Neuronal stem cell (in vitro differentiated cells): Measurements from ENCODE around the gene FRAS1.
"Not testable (repeated sequence)": the region's sequence is repeated elsewhere in the genome, so short reads cannot be mapped to it uniquely, and the experiment has no call there.

Source experiments
- DNase-seq: peaks from one replicate; pipeline ENCODE4 v3.0.0-alpha.2; 2013; ENCODE audit warnings: low spot score
- H2AFZ ChIP-seq: one replicate; pipeline ENCODE4 v1.6.1; 2013; ENCODE audit warnings: mild to moderate bottlenecking, low read length, inconsistent platforms
- H2AK5ac ChIP-seq: 2 replicates; pipeline ENCODE4 v1.6.1; 2013; ENCODE audit warnings: low read depth, mild to moderate bottlenecking, inconsistent platforms, low read length, moderate library complexity, mixed read lengths
- H2BK120ac ChIP-seq: 2 replicates; pipeline ENCODE4 v1.6.1; 2013; ENCODE audit warnings: low read depth, mild to moderate bottlenecking, inconsistent platforms, low read length, moderate library complexity, mixed read lengths
- H2BK12ac ChIP-seq: one replicate; pipeline ENCODE4 v1.6.1; 2013; ENCODE audit warnings: low read length, inconsistent platforms
- H2BK15ac ChIP-seq: 2 replicates; pipeline ENCODE4 v1.6.1; 2013; ENCODE audit warnings: mild to moderate bottlenecking, low read length, inconsistent platforms, mixed read lengths
- H2BK5ac ChIP-seq: one replicate; pipeline ENCODE4 v1.6.1; 2013; ENCODE audit warnings: inconsistent platforms, mild to moderate bottlenecking, low read length, moderate library complexity
- H3K14ac ChIP-seq: one replicate; pipeline ENCODE4 v1.6.1; 2013; ENCODE audit warnings: low read length, inconsistent platforms
- H3K18ac ChIP-seq: 2 replicates; pipeline ENCODE4 v1.6.1; 2013; ENCODE audit warnings: low read length, inconsistent platforms
- H3K23ac ChIP-seq: 2 replicates; pipeline ENCODE4 v1.6.1; 2013; ENCODE audit warnings: low read depth, mild to moderate bottlenecking, mixed read lengths, low read length, inconsistent platforms; ENCODE audit not compliant: poor library complexity
- H3K27ac ChIP-seq: replicated peaks from 3 replicates; pipeline ENCODE4 v1.5.1; 2013; ENCODE audit warnings: low read length, inconsistent platforms
- H3K27me3 ChIP-seq, 3 experiments: 2 replicates each; pipeline ENCODE4 v1.6.1; 2013; ENCODE audit warnings: low read length in 3 of 3, mild to moderate bottlenecking in 2 of 3, inconsistent platforms in 1 of 3, low read depth in 1 of 3, mixed read lengths in 1 of 3, moderate library complexity in 1 of 3; ENCODE audit not compliant: control insufficient read depth in 3 of 3, insufficient read depth in 3 of 3
- H3K36me3 ChIP-seq, 2 donors: replicated peaks in 1 of 2; 2 replicates each; pipeline ENCODE4 v1.6.1; 2013; ENCODE audit warnings: low read length in 2 of 2; ENCODE audit not compliant: control insufficient read depth in 2 of 2, insufficient read depth in 2 of 2
- H3K4ac ChIP-seq: 2 replicates; pipeline ENCODE4 v1.6.1; 2013; ENCODE audit warnings: inconsistent platforms, mild to moderate bottlenecking, low read length, moderate library complexity
- H3K4me1 ChIP-seq, 2 donors: 1 replicate in 1 of 2; 2 replicates in 1 of 2; pipeline ENCODE4 v1.6.1; 2013; ENCODE audit warnings: low read length in 2 of 2, low read depth in 1 of 2; ENCODE audit not compliant: control insufficient read depth in 2 of 2, insufficient read depth in 1 of 2
- H3K4me2 ChIP-seq: one replicate; pipeline ENCODE4 v1.6.1; 2013; ENCODE audit warnings: mild to moderate bottlenecking, low read length, inconsistent platforms; ENCODE audit not compliant: insufficient read depth, poor library complexity, severe bottlenecking
- H3K4me3 ChIP-seq, 2 donors: 2 replicates each; pipeline ENCODE4 v1.5.1; 2013; ENCODE audit warnings: low read length in 2 of 2, mild to moderate bottlenecking in 2 of 2, inconsistent platforms in 1 of 2, moderate library complexity in 1 of 2
- H3K79me1 ChIP-seq: one replicate; pipeline ENCODE4 v1.6.1; 2013; ENCODE audit warnings: low read depth, mild to moderate bottlenecking, inconsistent platforms, low read length, moderate library complexity
- H3K9ac ChIP-seq: one replicate; pipeline ENCODE4 v1.6.1; 2013; ENCODE audit warnings: mild to moderate bottlenecking, low read depth, low read length, inconsistent platforms; ENCODE audit not compliant: poor library complexity
- H3K9me3 ChIP-seq, 2 donors: replicated peaks in 1 of 2; 2 replicates each; pipeline versions ENCODE3 to v1.6.1; 2013; ENCODE audit warnings: low read length in 2 of 2, mild to moderate bottlenecking in 2 of 2, inconsistent platforms in 1 of 2, low read depth in 1 of 2, mixed read lengths in 1 of 2, moderate library complexity in 1 of 2; ENCODE audit not compliant: control insufficient read depth in 2 of 2, insufficient read depth in 1 of 2
- H4K8ac ChIP-seq: one replicate; pipeline ENCODE4 v1.6.1; 2013; ENCODE audit warnings: low read depth, mild to moderate bottlenecking, inconsistent platforms, low read length, moderate library complexity
- H4K91ac ChIP-seq: one replicate; pipeline ENCODE4 v1.6.1; 2013; ENCODE audit warnings: low read length, low read depth, mild to moderate bottlenecking, inconsistent platforms; ENCODE audit not compliant: poor library complexity
- WGBS, 2 donors: extraction: QIAGEN DNeasy Blood & Tissue Kit; methylation state at CpG; one replicate each; pipeline ENCODE4 v1.1.7; 2013; ENCODE audit warnings: missing lambda C conversion rate in 2 of 2, mixed read lengths in 1 of 2; ENCODE audit not compliant: insufficient read length in 2 of 2, insufficient replicate concordance in 1 of 2; ENCODE audit errors: extremely low coverage in 2 of 2; 5-methylcytosine and 5-hydroxymethylcytosine counted together

The FRAS1 gene

DNA sequence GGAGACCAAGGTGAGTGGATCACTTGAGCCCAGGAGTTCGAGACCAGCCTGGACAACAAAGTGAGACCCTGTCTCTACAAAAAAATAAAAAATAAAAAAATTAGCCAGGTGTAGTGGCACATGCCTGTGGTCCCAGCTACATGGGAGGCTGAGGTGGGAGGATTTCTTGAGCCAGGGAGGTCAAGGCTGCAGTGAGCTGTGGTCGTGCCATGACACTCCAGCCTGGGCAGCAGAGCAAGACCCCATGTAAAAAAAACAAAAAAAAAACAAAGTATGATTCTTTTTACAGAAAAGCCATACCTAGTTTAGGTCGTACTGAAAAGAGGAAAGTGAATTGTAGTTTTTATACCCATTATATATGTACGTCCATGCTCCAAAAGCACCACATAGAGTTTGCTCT is 151.8 kb downstream of the FRAS1 start:
- H3K18ac ChIP-seq, DNase-seq, H3K79me1 ChIP-seq, H2BK12ac ChIP-seq, H3K36me3 ChIP-seq, H3K4me2 ChIP-seq, H3K4me3 ChIP-seq, H4K8ac ChIP-seq, H3K23ac ChIP-seq, H3K9me3 ChIP-seq, H3K27ac ChIP-seq, H3K4me1 ChIP-seq, H4K91ac ChIP-seq, H3K14ac ChIP-seq, H2BK5ac ChIP-seq, H3K27me3 ChIP-seq, H3K4ac ChIP-seq, H2AFZ ChIP-seq, H3K9ac ChIP-seq, H2BK15ac ChIP-seq, H2AK5ac ChIP-seq, H2BK120ac ChIP-seq: not testable (repeated sequence)
- WGBS, 2 donors, result no CpG with 5 or more reads among the region's 4 CpGs

DNA sequence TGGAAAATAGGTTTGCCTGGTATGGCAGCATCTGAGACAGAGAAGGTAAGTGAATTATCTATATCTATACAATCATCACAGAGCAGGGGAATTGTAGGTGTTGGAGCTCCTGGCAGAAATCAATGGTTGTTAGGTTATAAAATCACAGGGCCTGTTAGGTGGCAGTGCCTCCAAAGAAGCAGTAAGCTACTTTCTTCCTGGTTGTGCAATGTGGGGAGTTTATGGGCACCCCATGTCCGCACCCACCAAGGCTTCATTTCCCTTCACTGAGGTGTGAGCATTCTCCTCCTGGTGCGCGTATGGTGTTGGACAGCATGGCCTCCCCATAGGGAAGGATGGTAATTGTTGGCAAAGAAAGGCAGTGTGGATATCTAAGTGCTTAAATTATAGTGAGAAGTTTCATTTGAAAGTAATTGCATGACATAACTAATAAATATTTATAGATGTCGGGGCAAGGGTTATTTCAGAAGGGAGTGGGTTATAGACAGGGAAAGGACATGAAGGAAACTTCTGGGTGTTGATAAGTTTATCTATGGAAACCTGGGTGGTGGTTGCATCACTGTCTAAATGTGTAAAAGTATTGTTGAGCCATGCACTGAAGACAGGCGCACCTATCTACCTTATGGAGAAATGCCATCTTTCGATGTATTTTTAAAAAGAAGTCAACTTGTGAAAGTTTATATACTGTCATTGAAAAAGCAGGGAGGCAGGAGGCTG is 153.7 kb downstream of the FRAS1 start:
- H2BK5ac ChIP-seq, result no peak overlapping the region
- H2AFZ ChIP-seq, result no peak overlapping the region
- no peak for DNase-seq
- no peaks in the 10 kb centered on the region for H3K27me3 ChIP-seq
- no peak overlapping the region for H4K91ac ChIP-seq
- H3K4me1 ChIP-seq, result peaks cover 0 to 3% of the 10 kb centered on the region in 2 donors
- H3K9me3 ChIP-seq, result no peaks in the 10 kb centered on the region
- no peaks in the 10 kb centered on the region for H3K79me1 ChIP-seq
- no peak overlapping the region for H2BK120ac ChIP-seq
- no peak overlapping the region for H3K4ac ChIP-seq
- H3K9ac ChIP-seq, result no peak overlapping the region
- H4K8ac ChIP-seq, result no peak overlapping the region
- H3K4me2 ChIP-seq, result no peak overlapping the region
- H3K36me3 ChIP-seq, result no peaks in the 10 kb centered on the region
- no peak overlapping the region for H3K27ac ChIP-seq
- WGBS, 2 donors, result no CpG with 5 or more reads among the region's 6 CpGs
- H2AK5ac ChIP-seq, result no peak overlapping the region
- H3K23ac ChIP-seq, result no peak overlapping the region
- H2BK12ac ChIP-seq, result no peak overlapping the region
- H3K4me3 ChIP-seq, result no peak overlapping the region
- H2BK15ac ChIP-seq, result no peak overlapping the region
- no peak overlapping the region for H3K18ac ChIP-seq
- H3K14ac ChIP-seq, result no peak overlapping the region

DNA sequence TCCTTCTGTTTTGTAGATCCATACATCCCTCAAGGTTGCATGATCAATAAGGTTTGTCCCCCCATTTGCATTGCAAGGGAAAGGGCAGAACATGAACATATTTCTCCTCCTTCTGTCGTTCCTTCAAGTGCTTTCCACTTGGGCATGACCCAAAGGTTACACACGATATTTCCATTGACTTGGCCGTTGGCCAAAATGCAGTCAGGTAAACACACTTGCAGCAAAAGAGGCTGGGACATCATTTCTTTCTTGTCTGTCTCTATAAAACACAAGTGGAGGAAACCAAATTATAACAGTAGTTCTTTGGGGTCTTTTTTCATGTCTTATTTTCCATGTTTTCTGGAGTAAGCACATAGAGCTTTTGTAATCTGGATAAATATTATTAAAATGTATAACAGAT is 156.1 kb downstream of the FRAS1 start:
- H3K18ac ChIP-seq, result no peak overlapping the region
- H3K79me1 ChIP-seq, result no peaks in the 10 kb centered on the region
- no peak overlapping the region for H2BK12ac ChIP-seq

GRCh38 chr4:78214078-78214477 is 157.0 kb downstream of the FRAS1 start:
- Histone ChIP-seq H3K79me1 (no peaks in the 10 kb centered on the region), H3K23ac (no peak overlapping the region), H3K4me3 (no peak overlapping the region), H3K36me3 (no peaks in the 10 kb centered on the region), H3K9ac (no peak overlapping the region), H4K91ac (no peak overlapping the region), H3K18ac (no peak overlapping the region), H2BK12ac (no peak overlapping the region), H3K9me3 (no peaks in the 10 kb centered on the region), H3K4me2 (no peak overlapping the region), H2BK5ac (no peak overlapping the region), H3K14ac (no peak overlapping the region), H2AK5ac (no peak overlapping the region), H2BK15ac (no peak overlapping the region), H2BK120ac (no peak overlapping the region), H3K4ac (no peak overlapping the region), H2AFZ (no peak overlapping the region), H3K27ac (no peak overlapping the region), H3K27me3 (no peaks in the 10 kb centered on the region), H4K8ac (no peak overlapping the region), H3K4me1 (no peaks in the 10 kb centered on the region)
- DNase-seq, result no peak

More for the DNA sequence above, 156.1 kb downstream of the FRAS1 start:
- Histone ChIP-seq H4K8ac (no peak overlapping the region), H3K9ac (no peak overlapping the region), H3K4me3 (no peak overlapping the region), H3K27me3 (no peaks in the 10 kb centered on the region), H3K36me3 (no peaks in the 10 kb centered on the region), H3K4ac (no peak overlapping the region), H3K4me1 (no peaks in the 10 kb centered on the region), H3K23ac (no peak overlapping the region), H2BK15ac (no peak overlapping the region), H2BK120ac (no peak overlapping the region), H3K27ac (no peak overlapping the region), H2BK5ac (no peak overlapping the region), H4K91ac (no peak overlapping the region), H2AFZ (no peak overlapping the region), H3K14ac (no peak overlapping the region), H3K9me3 (no peaks in the 10 kb centered on the region), H2AK5ac (no peak overlapping the region), H3K4me2 (no peak overlapping the region)
- no peak for DNase-seq
- WGBS, 2 donors, result no CpG with 5 or more reads among the region's 3 CpGs
